ENCODE measurements around the gene METTL22.

METTL22 gene

DNA sequence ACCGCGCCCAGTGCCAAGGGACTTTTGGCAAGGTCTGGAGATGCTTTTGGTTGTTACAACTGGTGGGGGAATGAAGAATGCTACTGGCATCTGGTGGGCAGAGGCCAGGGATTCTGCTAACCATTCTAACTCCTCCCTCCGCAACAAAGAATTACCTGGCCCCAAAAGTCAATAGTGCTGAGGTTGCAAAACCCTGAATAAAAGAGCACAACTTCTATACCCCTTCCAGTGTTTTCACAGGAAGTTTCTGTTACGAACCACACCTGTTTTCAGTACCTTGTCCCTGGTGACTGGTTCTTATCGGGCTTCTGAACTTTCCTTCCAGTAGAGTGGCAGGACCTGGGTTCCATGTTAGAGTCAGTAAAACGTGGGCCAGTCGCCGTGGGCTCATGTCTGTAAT is 70.2 kb downstream of the METTL22 start:
- no peak for DNase-seq (ENCODE audit: low read depth in 2 of 2)

DNA sequence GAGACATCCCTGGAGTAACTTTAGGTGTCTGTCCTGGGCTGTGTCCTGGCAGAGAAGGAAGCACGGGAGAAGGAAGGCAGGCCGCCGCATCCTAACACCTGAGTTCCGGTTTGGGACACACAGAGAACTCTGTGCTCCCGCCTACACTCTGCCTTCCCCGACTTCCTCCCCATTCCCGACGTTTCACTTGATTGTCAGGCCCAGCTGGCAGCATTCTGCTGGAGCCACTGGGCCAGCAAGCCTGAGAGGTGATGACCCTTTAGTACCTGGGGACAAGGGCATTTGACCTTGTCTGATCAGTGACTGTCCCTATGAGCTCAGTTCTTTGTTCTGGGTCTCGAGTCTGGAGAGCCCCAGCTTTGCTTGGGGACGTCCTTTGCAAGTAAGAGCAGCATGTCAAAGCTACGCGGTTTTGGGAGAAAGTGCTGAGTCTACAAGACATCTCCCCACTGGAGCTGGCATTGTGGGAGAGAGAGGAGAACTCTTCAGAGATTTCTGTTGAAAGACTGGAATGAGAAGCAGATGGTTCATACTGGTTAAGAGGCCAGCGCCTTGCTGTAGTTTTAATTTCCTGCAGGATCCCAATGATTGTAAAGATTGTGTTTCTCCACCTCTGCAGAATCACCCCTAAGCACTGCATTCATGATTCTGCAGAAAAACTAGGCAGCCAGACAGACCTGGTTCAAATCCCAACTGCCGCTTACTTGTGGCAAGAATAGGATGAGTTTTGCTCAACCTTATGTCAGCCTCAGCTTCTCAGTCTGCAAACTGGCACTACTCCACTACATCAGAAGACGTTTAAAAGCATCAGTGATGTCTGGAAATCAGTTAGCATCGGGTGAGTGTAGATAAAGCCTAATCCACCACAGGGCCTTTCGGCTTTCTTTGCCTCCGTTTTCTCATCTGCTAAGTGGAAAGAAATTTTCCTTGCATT is 73.6 kb downstream of the METTL22 start:
- no peak for DNase-seq (ENCODE audit: low read depth in 2 of 2)

DNA sequence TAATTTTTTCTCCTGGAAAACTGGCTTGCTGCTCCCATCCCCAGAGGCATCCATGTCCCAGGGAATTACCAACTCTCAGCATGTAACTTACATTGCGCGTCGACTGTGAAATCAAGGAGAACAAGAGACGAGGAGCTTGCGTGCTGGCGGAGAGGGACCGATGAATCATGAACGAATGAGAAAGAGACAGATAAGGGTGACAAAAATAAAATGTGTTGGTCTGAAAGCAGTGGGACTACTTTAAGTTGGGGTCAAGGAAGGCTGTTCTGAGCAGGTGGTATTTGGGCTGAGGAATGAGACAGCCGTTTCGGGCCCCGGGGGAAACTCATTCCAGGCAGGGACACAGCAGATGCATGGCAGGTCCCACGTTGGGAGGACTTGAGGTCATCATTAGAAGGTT is 75.4 kb downstream of the METTL22 start:
- DNase-seq (ENCODE audit: low read depth in 2 of 2) = no peak

DNA sequence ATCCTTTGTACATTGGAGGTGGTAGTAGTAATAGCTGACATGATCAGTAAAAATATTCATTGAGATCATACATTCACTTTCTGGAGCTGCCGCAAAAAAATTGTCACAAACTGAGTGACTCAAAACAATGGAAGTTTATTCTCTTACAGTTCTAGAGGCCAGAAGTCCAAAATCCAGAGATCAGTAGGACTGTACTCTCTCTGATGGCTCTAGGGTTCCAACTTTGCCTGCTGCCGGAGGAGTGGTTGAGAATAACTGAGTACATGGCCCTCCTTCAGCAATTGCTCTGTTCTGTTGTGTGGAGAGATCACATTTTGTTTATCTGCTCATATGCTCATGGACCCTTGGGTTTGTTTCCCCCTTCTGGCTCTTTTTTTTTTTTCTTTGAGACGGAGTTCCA is 76.5 kb downstream of the METTL22 start:
- no peak for DNase-seq (ENCODE audit: low read depth in 2 of 2)

Measured in stimulated activated CD4-positive, alpha-beta T cell treated with anti-CD3 and anti-CD28 coated beads, Interleukin-15, amount 100 ng/mL, for 48 hours (primary cell).